HG03196 (cell line): ENCODE results near the gene PROK2.

ENCODE experiments used
- ATAC-seq: cut with Tn5 transposase; IDR thresholded peaks from one replicate; pipeline ENCODE4 v1.9.1; 2021; ENCODE audit not compliant: unreplicated experiment

PROK2 gene

GRCh38 chr3:71744738-71745137, 40.2 kb downstream of the PROK2 start:
- no peak for ATAC-seq

- ATAC-seq: no peak
These were observed 42.3 kb downstream of the PROK2 start for GRCh38 chr3:71742621-71743020.

GRCh38 chr3:71734881-71735280, 50.1 kb downstream of the PROK2 start:
- no peak for ATAC-seq

GRCh38 chr3:71733319-71733718, 51.6 kb downstream of the PROK2 start:
- ATAC-seq: no peak

GRCh38 chr3:71732637-71733036, 52.3 kb downstream of the PROK2 start:
- no peak for ATAC-seq

- no peak for ATAC-seq
These were observed 56.2 kb downstream of the PROK2 start for GRCh38 chr3:71728632-71729342.

GRCh38 chr3:71726146-71726545, 58.8 kb downstream of the PROK2 start:
- no peak for ATAC-seq

GRCh38 chr3:71725271-71725991, 59.5 kb downstream of the PROK2 start, which contains the start of gene EIF4E3:
TSS of gene EIF4E3 (minus strand) at chr3:71725402. CDS start at chr3:71725367, 35 bp downstream.
- no peak for ATAC-seq

GRCh38 chr3:71724584-71725270, 60.2 kb downstream of the PROK2 start:
- no peak for ATAC-seq

GRCh38 chr3:71724171-71724453, 60.8 kb downstream of the PROK2 start:
- no peak for ATAC-seq

- peak; percentile 42 for ATAC-seq
These were observed 61.3 kb downstream of the PROK2 start for GRCh38 chr3:71723452-71724170.

GRCh38 chr3:71722693-71723092, 62.3 kb downstream of the PROK2 start:
- ATAC-seq: no peak
